ENCODE data around the gene PRKN.

DNA sequence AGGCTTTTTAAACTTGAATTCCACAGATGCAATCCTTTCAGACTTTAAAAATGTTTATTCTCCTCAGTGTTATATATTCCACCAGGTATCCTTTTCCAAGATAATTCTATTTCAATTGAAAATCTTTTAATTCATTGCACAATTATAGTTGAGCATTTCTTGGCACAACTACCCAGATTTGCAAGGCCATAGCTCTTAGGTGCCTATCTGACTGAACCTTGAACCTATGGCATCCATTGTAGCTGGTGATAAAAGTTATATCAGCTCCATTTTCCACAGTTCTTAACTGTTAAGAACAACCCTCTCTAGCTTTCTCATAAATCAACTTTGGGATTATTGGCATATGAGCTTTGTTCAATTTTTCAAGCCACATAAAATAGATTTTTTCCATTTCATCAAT is 42.6 kb upstream of the PRKN start:
- TF ChIP-seq BACH2 (CRISPR knock-in tag; IDR thresholded peaks at IDR 0.05; ENCODE audit: borderline replicate concordance) = no peak
- no peak for TF ChIP-seq RARB (CRISPR knock-in tag; IDR thresholded peaks at IDR 0.05)
- TF ChIP-seq ZNF565 (CRISPR knock-in tag; conservative IDR thresholded peaks at IDR 0.05; ENCODE audit: low read depth) = no peak
- TF ChIP-seq ZFP30 (CRISPR knock-in tag; IDR thresholded peaks at IDR 0.05) = no peak
- TF ChIP-seq, protein P1, sequence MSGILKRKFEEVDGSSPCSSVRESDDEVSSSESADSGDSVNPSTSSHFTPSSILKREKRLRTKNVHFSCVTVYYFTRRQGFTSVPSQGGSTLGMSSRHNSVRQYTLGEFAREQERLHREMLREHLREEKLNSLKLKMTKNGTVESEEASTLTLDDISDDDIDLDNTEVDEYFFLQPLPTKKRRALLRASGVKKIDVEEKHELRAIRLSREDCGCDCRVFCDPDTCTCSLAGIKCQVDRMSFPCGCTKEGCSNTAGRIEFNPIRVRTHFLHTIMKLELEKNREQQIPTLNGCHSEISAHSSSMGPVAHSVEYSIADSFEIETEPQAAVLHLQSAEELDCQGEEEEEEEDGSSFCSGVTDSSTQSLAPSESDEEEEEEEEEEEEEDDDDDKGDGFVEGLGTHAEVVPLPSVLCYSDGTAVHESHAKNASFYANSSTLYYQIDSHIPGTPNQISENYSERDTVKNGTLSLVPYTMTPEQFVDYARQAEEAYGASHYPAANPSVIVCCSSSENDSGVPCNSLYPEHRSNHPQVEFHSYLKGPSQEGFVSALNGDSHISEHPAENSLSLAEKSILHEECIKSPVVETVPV (CRISPR knock-in tag; IDR thresholded peaks at IDR 0.05) = no peak
- no peak for TF ChIP-seq TCF4 (CRISPR knock-in tag; IDR thresholded peaks at IDR 0.05; ENCODE audit: borderline replicate concordance)
- TF ChIP-seq, protein P2, sequence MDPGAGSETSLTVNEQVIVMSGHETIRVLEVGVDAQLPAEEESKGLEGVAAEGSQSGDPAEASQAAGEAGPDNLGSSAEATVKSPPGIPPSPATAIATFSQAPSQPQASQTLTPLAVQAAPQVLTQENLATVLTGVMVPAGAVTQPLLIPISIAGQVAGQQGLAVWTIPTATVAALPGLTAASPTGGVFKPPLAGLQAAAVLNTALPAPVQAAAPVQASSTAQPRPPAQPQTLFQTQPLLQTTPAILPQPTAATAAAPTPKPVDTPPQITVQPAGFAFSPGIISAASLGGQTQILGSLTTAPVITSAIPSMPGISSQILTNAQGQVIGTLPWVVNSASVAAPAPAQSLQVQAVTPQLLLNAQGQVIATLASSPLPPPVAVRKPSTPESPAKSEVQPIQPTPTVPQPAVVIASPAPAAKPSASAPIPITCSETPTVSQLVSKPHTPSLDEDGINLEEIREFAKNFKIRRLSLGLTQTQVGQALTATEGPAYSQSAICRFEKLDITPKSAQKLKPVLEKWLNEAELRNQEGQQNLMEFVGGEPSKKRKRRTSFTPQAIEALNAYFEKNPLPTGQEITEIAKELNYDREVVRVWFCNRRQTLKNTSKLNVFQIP (CRISPR knock-in tag; IDR thresholded peaks at IDR 0.05; ENCODE audit: borderline replicate concordance, low read depth) = no peak
- TF ChIP-seq TOX (CRISPR knock-in tag; IDR thresholded peaks at IDR 0.05; ENCODE audit: borderline replicate concordance) = no peak

Data from SK-N-SH treated with all-trans-retinoic acid at 6 μM for 48 hours (cell line).